Activated T-helper 1 cell treated with Interleukin-2 at 50 U/mL for 16 hours (primary cell): Measurements from ENCODE around the gene MAST2.

Source experiments
- DNase-seq: peaks from one replicate; pipeline ENCODE4 v3.0.0-alpha.2; 2020; ENCODE audit warnings: low read depth

Gene MAST2

GRCh38 chr1:45982359-45982758 is 178.9 kb downstream of the MAST2 start:
- DNase-seq = no peak

GRCh38 chr1:45983967-45984366 is 180.6 kb downstream of the MAST2 start:
- no peak for DNase-seq

- DNase-seq = no peak
Measured at GRCh38 chr1:45987204-45987603, 183.8 kb downstream of the MAST2 start.

- DNase-seq = no peak
Measured at GRCh38 chr1:45989249-45989648, 185.8 kb downstream of the MAST2 start.

GRCh38 chr1:45994423-45994822 is 191.0 kb downstream of the MAST2 start:
- DNase-seq = no peak

GRCh38 chr1:45995298-45995697 is 191.9 kb downstream of the MAST2 start:
- DNase-seq = no peak

GRCh38 chr1:45998020-45998617 is 194.7 kb downstream of the MAST2 start:
- DNase-seq = no peak

- DNase-seq = no peak
Measured at GRCh38 chr1:45999507-45999906, 196.1 kb downstream of the MAST2 start.

GRCh38 chr1:46001081-46001785 is 197.8 kb downstream of the MAST2 start:
- no peak for DNase-seq

GRCh38 chr1:46002551-46003150 is 199.2 kb downstream of the MAST2 start:
- no peak for DNase-seq

- DNase-seq = no peak
Measured at GRCh38 chr1:46003315-46003714, 199.9 kb downstream of the MAST2 start.

- DNase-seq = no peak
Measured at GRCh38 chr1:46004492-46004891, 201.1 kb downstream of the MAST2 start.

GRCh38 chr1:46005594-46005993 is 202.2 kb downstream of the MAST2 start:
- DNase-seq = no peak

GRCh38 chr1:46008585-46008984 is 205.2 kb downstream of the MAST2 start:
- no peak for DNase-seq

GRCh38 chr1:46010611-46011010 is 207.2 kb downstream of the MAST2 start:
- DNase-seq = no peak

GRCh38 chr1:46011121-46011695 is 207.8 kb downstream of the MAST2 start:
- DNase-seq = no peak

GRCh38 chr1:46012236-46012635 is 208.8 kb downstream of the MAST2 start:
- no peak for DNase-seq

- DNase-seq = no peak
Measured at GRCh38 chr1:46013581-46013980, 210.2 kb downstream of the MAST2 start.

GRCh38 chr1:46017876-46018503 is 214.6 kb downstream of the MAST2 start:
- no peak for DNase-seq

GRCh38 chr1:46019348-46019747 is 215.9 kb downstream of the MAST2 start:
- no peak for DNase-seq

GRCh38 chr1:46020010-46020409 is 216.6 kb downstream of the MAST2 start:
- DNase-seq = no peak
